ENCODE data around the gene BBS9. TPM values are rescaled to one million over a fixed set of nuclear protein-coding genes. Genes with fewer than 3 reads are reported as not detected.
A peak's percentile ranks its signal among the peaks of the same experiment; 100 is the strongest.

BBS9 gene
- polyA plus RNA-seq, 1 donor from 2014 or later = 9.8 TPM

DNA sequence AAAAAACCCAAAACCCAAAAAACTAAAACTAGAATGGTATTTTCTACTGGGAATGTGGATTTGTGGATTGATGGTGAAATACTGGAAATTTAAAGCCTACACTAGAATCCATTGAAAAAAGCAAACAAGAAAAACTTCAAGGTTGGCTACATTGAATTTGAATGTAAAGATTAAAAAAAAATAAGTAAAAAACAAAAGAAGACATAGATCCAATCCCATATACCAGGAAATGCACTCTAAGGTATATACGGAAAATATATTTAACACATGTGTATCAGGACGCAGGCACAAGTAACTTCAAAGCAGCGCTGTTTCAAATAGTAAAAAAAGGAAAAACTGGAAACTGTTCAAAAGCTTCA lies 754 bp upstream of the BBS9 start:
- Histone ChIP-seq H3K9ac (ENCODE audit: low read length) (peak overlapping the region; percentile 73), H3K4me2 (ENCODE audit: low read length) (peak overlapping the region; percentile 51), H3K4me3 (ENCODE audit: low read length) (peak overlapping the region; percentile 85), H3F3A (ENCODE audit: insufficient read depth, low read length, poor library complexity, severe bottlenecking) (no peaks in the 10 kb centered on the region), H3K27me3 (ENCODE audit: insufficient read depth, low read depth, low read length) (no peaks in the 10 kb centered on the region), H2AFZ (ENCODE audit: low read depth, low read length) (peak overlapping the region; percentile 84), H3K9me3 (ENCODE audit: low read length) (no peaks in the 10 kb centered on the region), H3K27ac (ENCODE audit: low read length) (peak overlapping the region; percentile 79), H4K20me1 (ENCODE audit: insufficient read depth) (no peaks in the 10 kb centered on the region), H3K36me3 (ENCODE audit: insufficient read depth, low read length) (no peaks in the 10 kb centered on the region), H3K79me2 (replicated peaks; ENCODE audit: insufficient read depth, low read length) (peaks cover 15% of the 10 kb centered on the region), H3K9me2 (ENCODE audit: insufficient read depth, low read length) (no peaks in the 10 kb centered on the region)
- TF ChIP-seq EP300 (conservative IDR thresholded peaks at IDR 0.05; ENCODE audit: poor library complexity, severe bottlenecking) (no peak), SMC3 (conservative IDR thresholded peaks at IDR 0.05; ENCODE audit: poor library complexity) (no peak), POLR2AphosphoS5 (IDR thresholded peaks at IDR 0.05) (no peak), MXI1 (conservative IDR thresholded peaks at IDR 0.05; ENCODE audit: poor library complexity, severe bottlenecking) (no peak), TAF1 (IDR thresholded peaks at IDR 0.05; ENCODE audit: low read depth) (no peak), RAD21 (conservative IDR thresholded peaks at IDR 0.05) (no peak), EZH2 (IDR thresholded peaks at IDR 0.05; ENCODE audit: borderline replicate concordance, insufficient read depth, low read length, poor library complexity, severe bottlenecking) (no peak)
- TF ChIP-seq, protein P1, sequence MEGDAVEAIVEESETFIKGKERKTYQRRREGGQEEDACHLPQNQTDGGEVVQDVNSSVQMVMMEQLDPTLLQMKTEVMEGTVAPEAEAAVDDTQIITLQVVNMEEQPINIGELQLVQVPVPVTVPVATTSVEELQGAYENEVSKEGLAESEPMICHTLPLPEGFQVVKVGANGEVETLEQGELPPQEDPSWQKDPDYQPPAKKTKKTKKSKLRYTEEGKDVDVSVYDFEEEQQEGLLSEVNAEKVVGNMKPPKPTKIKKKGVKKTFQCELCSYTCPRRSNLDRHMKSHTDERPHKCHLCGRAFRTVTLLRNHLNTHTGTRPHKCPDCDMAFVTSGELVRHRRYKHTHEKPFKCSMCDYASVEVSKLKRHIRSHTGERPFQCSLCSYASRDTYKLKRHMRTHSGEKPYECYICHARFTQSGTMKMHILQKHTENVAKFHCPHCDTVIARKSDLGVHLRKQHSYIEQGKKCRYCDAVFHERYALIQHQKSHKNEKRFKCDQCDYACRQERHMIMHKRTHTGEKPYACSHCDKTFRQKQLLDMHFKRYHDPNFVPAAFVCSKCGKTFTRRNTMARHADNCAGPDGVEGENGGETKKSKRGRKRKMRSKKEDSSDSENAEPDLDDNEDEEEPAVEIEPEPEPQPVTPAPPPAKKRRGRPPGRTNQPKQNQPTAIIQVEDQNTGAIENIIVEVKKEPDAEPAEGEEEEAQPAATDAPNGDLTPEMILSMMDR (IDR thresholded peaks at IDR 0.05; ENCODE audit: poor library complexity, severe bottlenecking) = no peak
- TF ChIP-seq, protein P2, sequence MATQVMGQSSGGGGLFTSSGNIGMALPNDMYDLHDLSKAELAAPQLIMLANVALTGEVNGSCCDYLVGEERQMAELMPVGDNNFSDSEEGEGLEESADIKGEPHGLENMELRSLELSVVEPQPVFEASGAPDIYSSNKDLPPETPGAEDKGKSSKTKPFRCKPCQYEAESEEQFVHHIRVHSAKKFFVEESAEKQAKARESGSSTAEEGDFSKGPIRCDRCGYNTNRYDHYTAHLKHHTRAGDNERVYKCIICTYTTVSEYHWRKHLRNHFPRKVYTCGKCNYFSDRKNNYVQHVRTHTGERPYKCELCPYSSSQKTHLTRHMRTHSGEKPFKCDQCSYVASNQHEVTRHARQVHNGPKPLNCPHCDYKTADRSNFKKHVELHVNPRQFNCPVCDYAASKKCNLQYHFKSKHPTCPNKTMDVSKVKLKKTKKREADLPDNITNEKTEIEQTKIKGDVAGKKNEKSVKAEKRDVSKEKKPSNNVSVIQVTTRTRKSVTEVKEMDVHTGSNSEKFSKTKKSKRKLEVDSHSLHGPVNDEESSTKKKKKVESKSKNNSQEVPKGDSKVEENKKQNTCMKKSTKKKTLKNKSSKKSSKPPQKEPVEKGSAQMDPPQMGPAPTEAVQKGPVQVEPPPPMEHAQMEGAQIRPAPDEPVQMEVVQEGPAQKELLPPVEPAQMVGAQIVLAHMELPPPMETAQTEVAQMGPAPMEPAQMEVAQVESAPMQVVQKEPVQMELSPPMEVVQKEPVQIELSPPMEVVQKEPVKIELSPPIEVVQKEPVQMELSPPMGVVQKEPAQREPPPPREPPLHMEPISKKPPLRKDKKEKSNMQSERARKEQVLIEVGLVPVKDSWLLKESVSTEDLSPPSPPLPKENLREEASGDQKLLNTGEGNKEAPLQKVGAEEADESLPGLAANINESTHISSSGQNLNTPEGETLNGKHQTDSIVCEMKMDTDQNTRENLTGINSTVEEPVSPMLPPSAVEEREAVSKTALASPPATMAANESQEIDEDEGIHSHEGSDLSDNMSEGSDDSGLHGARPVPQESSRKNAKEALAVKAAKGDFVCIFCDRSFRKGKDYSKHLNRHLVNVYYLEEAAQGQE (IDR thresholded peaks at IDR 0.05; ENCODE audit: borderline replicate concordance) = no peak

DNA sequence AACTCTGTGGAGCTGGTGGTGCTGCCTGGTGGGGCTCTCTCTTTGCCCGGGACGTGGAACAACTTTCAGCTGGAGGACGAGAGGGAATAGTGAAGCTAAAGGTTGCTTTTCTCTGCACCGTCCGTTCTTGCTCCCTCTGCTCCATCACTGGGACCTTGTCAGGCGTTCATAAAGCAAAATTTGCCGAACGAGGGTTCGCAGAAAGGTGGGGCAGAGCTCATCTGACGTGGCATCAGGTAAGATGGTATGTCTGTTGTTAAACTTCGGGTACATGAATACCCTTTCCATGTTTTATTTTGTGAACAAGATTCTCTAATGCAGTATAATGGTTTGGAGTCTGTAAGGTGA lies 416 bp downstream of the BBS9 start:
- H3K9me3 ChIP-seq (ENCODE audit: low read length) = no peaks in the 10 kb centered on the region
- H4K20me1 ChIP-seq (ENCODE audit: insufficient read depth) = no peaks in the 10 kb centered on the region
- TF ChIP-seq, protein P1 (IDR thresholded peaks at IDR 0.05; ENCODE audit: poor library complexity, severe bottlenecking) = no peak
- TF ChIP-seq POLR2AphosphoS5 (IDR thresholded peaks at IDR 0.05) = no peak
- no peak for TF ChIP-seq TAF1 (IDR thresholded peaks at IDR 0.05; ENCODE audit: low read depth)
- no peak for TF ChIP-seq RAD21 (conservative IDR thresholded peaks at IDR 0.05)
- no peak for TF ChIP-seq EP300 (conservative IDR thresholded peaks at IDR 0.05; ENCODE audit: poor library complexity, severe bottlenecking)
- TF ChIP-seq MXI1 (conservative IDR thresholded peaks at IDR 0.05; ENCODE audit: poor library complexity, severe bottlenecking) = no peak
- no peak for TF ChIP-seq SMC3 (conservative IDR thresholded peaks at IDR 0.05; ENCODE audit: poor library complexity)
- no peak for TF ChIP-seq EZH2 (IDR thresholded peaks at IDR 0.05; ENCODE audit: borderline replicate concordance, insufficient read depth, low read length, poor library complexity, severe bottlenecking)
- TF ChIP-seq, protein P2 (IDR thresholded peaks at IDR 0.05; ENCODE audit: borderline replicate concordance) = no peak

More for the DNA sequence above, 416 bp downstream of the BBS9 start:
- Histone ChIP-seq H3K9ac (ENCODE audit: low read length) (peak overlapping the region; percentile 73), H3K36me3 (ENCODE audit: insufficient read depth, low read length) (no peaks in the 10 kb centered on the region), H3K4me2 (ENCODE audit: low read length) (peak overlapping the region; percentile 82), H3K79me2 (replicated peaks; ENCODE audit: insufficient read depth, low read length) (peaks cover 18% of the 10 kb centered on the region), H3K27ac (ENCODE audit: low read length) (peak overlapping the region; percentile 79), H3K9me2 (ENCODE audit: insufficient read depth, low read length) (no peaks in the 10 kb centered on the region), H2AFZ (ENCODE audit: low read depth, low read length) (peak overlapping the region; percentile 84), H3K4me3 (ENCODE audit: low read length) (peak overlapping the region; percentile 85), H3K27me3 (ENCODE audit: insufficient read depth, low read depth, low read length) (no peaks in the 10 kb centered on the region), H3F3A (ENCODE audit: insufficient read depth, low read length, poor library complexity, severe bottlenecking) (no peaks in the 10 kb centered on the region)

All from neural cell (in vitro differentiated cells).